ENCODE measurements around the gene RAB44. TPM values are rescaled to one million over a fixed set of nuclear protein-coding genes. Genes with fewer than 3 reads are reported as not detected.
A peak's percentile ranks its signal among the peaks of the same experiment; 100 is the strongest.

Gene RAB44
- total and polyA plus RNA-seq, 2 of the 13 experiments (the other 11 are each of a cell fraction or from before 2014, with no cell fraction given) = not detected

DNA sequence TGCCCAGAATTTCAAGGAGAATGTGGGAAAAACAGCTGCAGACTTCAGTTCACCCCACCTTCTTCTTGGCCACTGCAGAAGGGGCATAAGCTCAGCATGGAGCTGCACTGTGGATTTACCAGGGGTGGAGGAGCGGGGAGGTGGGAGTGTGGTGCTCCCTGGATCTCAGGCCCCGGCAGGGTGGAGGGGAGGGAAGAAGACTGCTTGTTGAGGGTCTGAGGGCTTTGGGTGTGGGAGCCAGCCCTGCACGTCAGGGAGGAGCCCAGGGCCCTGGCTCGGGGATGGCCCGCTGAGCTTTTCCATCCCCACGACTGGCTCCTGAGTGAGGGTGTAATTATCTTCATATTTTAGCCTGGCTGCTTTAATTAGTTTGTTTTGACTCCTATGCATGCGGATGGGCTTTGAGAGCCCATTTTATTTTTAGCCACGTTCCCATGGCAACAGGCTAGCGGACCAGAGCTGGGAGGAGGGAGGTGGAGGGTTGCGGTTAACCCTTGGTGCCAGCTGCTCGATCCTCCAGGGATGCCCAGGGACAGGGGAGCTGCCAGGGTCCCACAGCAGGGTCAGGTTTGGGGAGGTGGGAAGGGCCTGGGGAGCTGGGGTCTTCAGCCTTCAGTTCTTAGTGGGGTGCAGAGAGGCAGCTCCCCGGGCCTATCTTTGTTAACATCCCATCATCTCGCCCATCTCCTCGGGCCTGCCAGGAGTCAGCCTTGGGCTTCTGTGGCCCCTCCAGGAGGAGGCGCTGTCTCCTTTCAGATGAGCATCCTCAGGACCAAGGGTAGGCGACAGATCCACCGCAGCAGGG, 68.2 kb downstream of the RAB44 start:
- H3K27ac ChIP-seq (ENCODE audit: extremely low read length, insufficient read depth, low read length) = no peak overlapping the region
- no peak overlapping the region for H3K9ac ChIP-seq (ENCODE audit: insufficient read depth, low read depth, low read length)
- no peaks in the 10 kb centered on the region for H3K9me3 ChIP-seq (ENCODE audit: low read length)
- ATAC-seq (peak; percentile 93), FAIRE-seq (no peak), DNase-seq (ENCODE audit: low spot score) (peak; percentile 76)
- no peaks in the 10 kb centered on the region; the same call in 1 of the 2 replicates for H4K20me1 ChIP-seq (ENCODE audit: insufficient read depth, low read length)
- H3K79me2 ChIP-seq (ENCODE audit: insufficient read depth, low read length) = no peaks in the 10 kb centered on the region
- intact Hi-C loops (cut with micrococcal nuclease; ENCODE audit: unreplicated experiment) = loop anchor here (1.0 kb wide), 3 partner anchors 86 to 253 kb away; no protein-coding TSS in a partner anchor
- ChIA-PET POLR2A (no interaction called here), CTCF (ENCODE audit: low intra/inter-chr PET ratio, low total read pairs) (interaction anchor here (1.2 to 3.2 kb wide), 6 partner anchors 86 to 445 kb away, joined by 4 to 47 read pairs (median 8); no protein-coding TSS in a partner anchor)
- BruUV-seq (replicated peaks) = no TSS peak
- no peak overlapping the region for H3K4me3 ChIP-seq (replicated peaks in 1 of 3; ENCODE audit: insufficient read depth in 1 of 3, low read depth in 2 of 3, low read length in 3 of 3)
- H3K4me1 ChIP-seq (ENCODE audit: insufficient read depth, low read length) = no peaks in the 10 kb centered on the region
- no peak overlapping the region for H3K4me2 ChIP-seq (ENCODE audit: low read depth, low read length)
- H2AFZ ChIP-seq (ENCODE audit: low read length) = no peak overlapping the region
- in situ Hi-C loops (cut with HindIII; ENCODE audit: extremely low pct_ligation_motif_present, low pct_unique_long_range_greater_than_20kb) = loop anchor here (5.0 kb wide), 1 partner anchor 447 kb away; no protein-coding TSS in a partner anchor
- no peaks in the 10 kb centered on the region for H3K36me3 ChIP-seq (replicated peaks in 1 of 2; ENCODE audit: control insufficient read depth in 1 of 2, insufficient read depth in 2 of 2, low read length in 2 of 2)
- WGBS (ENCODE audit: low lambda C conversion rate) = 27% methylated on average over 16 of the region's 17 CpGs
- peaks cover 8 to 60% of the 10 kb centered on the region in 2 experiments for H3K27me3 ChIP-seq (ENCODE audit: control insufficient read depth in 1 of 2, insufficient read depth in 2 of 2, low read length in 2 of 2)
- TF ChIP-seq KLF16 (CRISPR knock-in tag; IDR thresholded peaks at IDR 0.05) (0 out of 4 replicates have a peak, but pooled peaks of 1 of the 2 experiments have one; percentile 41), SMC3 (IDR thresholded peaks at IDR 0.05; ENCODE audit: low read length) (peak; percentile 92), ZNF501 (CRISPR knock-in tag; IDR thresholded peaks at IDR 0.05) (peak; percentile 38; the same call in 1 of the 2 replicates), ZNF577 (CRISPR knock-in tag; IDR thresholded peaks at IDR 0.05; ENCODE audit: borderline replicate concordance, low read depth) (no peak), ZNF883 (CRISPR knock-in tag; IDR thresholded peaks at IDR 0.05; ENCODE audit: not compliant biosample characterization) (no peak), GATAD1 (CRISPR knock-in tag; IDR thresholded peaks at IDR 0.05) (no peak), ZMYM2 (CRISPR knock-in tag; IDR thresholded peaks at IDR 0.05) (no peak), RAD21 (CRISPR knock-in tag; IDR thresholded peaks at IDR 0.05) (peak; percentile 96), RXRB (CRISPR knock-in tag; IDR thresholded peaks at IDR 0.05; ENCODE audit: borderline replicate concordance) (peak; percentile 42; the same call in 1 of the 2 replicates), LCORL (IDR thresholded peaks at IDR 0.05) (no peak), LCORL (CRISPR knock-in tag; IDR thresholded peaks at IDR 0.05) (0 out of 2 replicates have a peak, but pooled peaks have one; percentile 30), FOSL2 (CRISPR knock-in tag; IDR thresholded peaks at IDR 0.05) (peak; percentile 39), HES4 (CRISPR knock-in tag; IDR thresholded peaks at IDR 0.05; ENCODE audit: borderline replicate concordance) (0 out of 2 replicates have a peak, but pooled peaks have one; percentile 42), XRCC5 (optimal IDR thresholded peaks at IDR 0.05; ENCODE audit: low read length) (peak; percentile 69)
- TF ChIP-seq, protein P1, sequence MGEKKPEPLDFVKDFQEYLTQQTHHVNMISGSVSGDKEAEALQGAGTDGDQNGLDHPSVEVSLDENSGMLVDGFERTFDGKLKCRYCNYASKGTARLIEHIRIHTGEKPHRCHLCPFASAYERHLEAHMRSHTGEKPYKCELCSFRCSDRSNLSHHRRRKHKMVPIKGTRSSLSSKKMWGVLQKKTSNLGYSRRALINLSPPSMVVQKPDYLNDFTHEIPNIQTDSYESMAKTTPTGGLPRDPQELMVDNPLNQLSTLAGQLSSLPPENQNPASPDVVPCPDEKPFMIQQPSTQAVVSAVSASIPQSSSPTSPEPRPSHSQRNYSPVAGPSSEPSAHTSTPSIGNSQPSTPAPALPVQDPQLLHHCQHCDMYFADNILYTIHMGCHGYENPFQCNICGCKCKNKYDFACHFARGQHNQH (CRISPR knock-in tag; IDR thresholded peaks at IDR 0.05) = peak; percentile 25; the same call in 1 of the 2 replicates
- TF ChIP-seq, protein P2, sequence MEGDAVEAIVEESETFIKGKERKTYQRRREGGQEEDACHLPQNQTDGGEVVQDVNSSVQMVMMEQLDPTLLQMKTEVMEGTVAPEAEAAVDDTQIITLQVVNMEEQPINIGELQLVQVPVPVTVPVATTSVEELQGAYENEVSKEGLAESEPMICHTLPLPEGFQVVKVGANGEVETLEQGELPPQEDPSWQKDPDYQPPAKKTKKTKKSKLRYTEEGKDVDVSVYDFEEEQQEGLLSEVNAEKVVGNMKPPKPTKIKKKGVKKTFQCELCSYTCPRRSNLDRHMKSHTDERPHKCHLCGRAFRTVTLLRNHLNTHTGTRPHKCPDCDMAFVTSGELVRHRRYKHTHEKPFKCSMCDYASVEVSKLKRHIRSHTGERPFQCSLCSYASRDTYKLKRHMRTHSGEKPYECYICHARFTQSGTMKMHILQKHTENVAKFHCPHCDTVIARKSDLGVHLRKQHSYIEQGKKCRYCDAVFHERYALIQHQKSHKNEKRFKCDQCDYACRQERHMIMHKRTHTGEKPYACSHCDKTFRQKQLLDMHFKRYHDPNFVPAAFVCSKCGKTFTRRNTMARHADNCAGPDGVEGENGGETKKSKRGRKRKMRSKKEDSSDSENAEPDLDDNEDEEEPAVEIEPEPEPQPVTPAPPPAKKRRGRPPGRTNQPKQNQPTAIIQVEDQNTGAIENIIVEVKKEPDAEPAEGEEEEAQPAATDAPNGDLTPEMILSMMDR (CRISPR knock-in tag; IDR thresholded peaks at IDR 0.05) = peak; percentile 98
- TF ChIP-seq, protein P3, sequence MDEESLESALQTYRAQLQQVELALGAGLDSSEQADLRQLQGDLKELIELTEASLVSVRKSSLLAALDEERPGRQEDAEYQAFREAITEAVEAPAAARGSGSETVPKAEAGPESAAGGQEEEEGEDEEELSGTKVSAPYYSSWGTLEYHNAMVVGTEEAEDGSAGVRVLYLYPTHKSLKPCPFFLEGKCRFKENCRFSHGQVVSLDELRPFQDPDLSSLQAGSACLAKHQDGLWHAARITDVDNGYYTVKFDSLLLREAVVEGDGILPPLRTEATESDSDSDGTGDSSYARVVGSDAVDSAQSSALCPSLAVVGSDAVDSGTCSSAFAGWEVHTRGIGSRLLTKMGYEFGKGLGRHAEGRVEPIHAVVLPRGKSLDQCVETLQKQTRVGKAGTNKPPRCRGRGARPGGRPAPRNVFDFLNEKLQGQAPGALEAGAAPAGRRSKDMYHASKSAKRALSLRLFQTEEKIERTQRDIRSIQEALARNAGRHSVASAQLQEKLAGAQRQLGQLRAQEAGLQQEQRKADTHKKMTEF (CRISPR knock-in tag; IDR thresholded peaks at IDR 0.05) = peak; percentile 46; the same call in 1 of the 2 replicates
- TF ChIP-seq, protein P4, sequence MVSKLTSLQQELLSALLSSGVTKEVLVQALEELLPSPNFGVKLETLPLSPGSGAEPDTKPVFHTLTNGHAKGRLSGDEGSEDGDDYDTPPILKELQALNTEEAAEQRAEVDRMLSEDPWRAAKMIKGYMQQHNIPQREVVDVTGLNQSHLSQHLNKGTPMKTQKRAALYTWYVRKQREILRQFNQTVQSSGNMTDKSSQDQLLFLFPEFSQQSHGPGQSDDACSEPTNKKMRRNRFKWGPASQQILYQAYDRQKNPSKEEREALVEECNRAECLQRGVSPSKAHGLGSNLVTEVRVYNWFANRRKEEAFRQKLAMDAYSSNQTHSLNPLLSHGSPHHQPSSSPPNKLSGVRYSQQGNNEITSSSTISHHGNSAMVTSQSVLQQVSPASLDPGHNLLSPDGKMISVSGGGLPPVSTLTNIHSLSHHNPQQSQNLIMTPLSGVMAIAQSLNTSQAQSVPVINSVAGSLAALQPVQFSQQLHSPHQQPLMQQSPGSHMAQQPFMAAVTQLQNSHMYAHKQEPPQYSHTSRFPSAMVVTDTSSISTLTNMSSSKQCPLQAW (CRISPR knock-in tag; IDR thresholded peaks at IDR 0.05) = peak; percentile 48; the same call in 1 of the 2 replicates
